ENCODE data around the gene PRRC2B. TPM values are rescaled to one million over a fixed set of nuclear protein-coding genes. Genes with fewer than 3 reads are reported as not detected.

Gene PRRC2B
- total RNA-seq, 2 experiments from 2014 or later, result 281 to 303 TPM

- Mint-ChIP-seq H3K4me1 (peaks cover 8% of the 10 kb centered on the region), H3K4me3 (no peak overlapping the region), H3K9me3 (no peaks in the 10 kb centered on the region), H3K36me3 (ENCODE audit: low read depth) (peaks cover 57% of the 10 kb centered on the region), H3K27me3 (no peaks in the 10 kb centered on the region), H3K27ac (no peak overlapping the region)
- POLR2A ChIA-PET, result no interaction called here
- CTCF ChIA-PET, result interaction anchor here (1.5 kb wide), 1 partner anchor 120 kb away, joined by 3 read pairs; no protein-coding TSS in a partner anchor
- DNase-seq, result no peak
Observed at GRCh38 chr9:131523451-131524435, 129.9 kb downstream of the PRRC2B start.

DNA sequence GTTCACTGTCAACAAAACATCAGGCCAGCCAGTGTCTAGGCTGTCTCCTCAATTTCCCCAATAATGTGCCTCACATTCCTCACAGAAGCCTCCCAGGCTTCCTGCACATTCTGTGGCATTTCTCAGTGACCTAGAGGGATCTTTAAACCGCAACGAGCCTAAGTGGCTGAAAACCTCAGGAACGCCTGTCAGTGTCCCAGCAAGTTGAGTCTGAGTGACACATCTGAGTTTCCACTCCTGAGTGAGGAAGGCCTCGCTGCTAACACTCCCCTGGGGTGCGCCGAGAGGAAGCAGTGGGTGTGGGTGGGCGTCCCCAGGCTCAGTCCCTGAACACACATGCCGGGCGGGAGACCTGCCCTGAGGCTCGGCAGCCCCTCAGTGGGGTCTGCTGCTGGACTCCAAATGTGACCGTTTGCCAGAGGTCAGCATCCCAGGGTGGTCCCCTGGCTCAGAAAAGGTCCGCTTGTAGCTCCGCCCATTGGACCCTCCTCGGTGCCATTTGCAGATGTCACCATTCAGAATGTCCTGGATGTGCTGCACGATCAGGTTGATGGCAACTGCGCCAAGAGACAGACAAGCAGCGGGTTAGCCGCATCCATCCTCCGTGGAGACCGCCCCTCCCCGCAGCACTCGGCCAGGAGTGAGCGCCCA lies 130.9 kb downstream of the PRRC2B start:
- Mint-ChIP-seq H3K27me3 (no peaks in the 10 kb centered on the region), H3K4me1 (peaks cover 13% of the 10 kb centered on the region), H3K4me3 (no peak overlapping the region), H3K36me3 (ENCODE audit: low read depth) (peaks cover 51% of the 10 kb centered on the region), H3K27ac (no peak overlapping the region), H3K9me3 (no peaks in the 10 kb centered on the region)
- ChIA-PET POLR2A (no interaction called here), CTCF (interaction anchor here (0.6 to 1.6 kb wide), 2 partner anchors 11 to 1876 kb away, joined by 3 to 4 read pairs; no protein-coding TSS in a partner anchor)
- DNase-seq, result no peak

- Mint-ChIP-seq H3K9me3 (no peaks in the 10 kb centered on the region), H3K4me3 (no peak overlapping the region), H3K27me3 (no peaks in the 10 kb centered on the region), H3K4me1 (peaks cover 16% of the 10 kb centered on the region), H3K36me3 (ENCODE audit: low read depth) (peaks cover 47% of the 10 kb centered on the region), H3K27ac (peak overlapping the region; percentile 69)
- no peak for DNase-seq
- ChIA-PET POLR2A (interaction anchor here (0.7 kb wide), 1 partner anchor 177 kb away, joined by 3 read pairs; no protein-coding TSS in a partner anchor), CTCF (interaction anchor here (0.6 to 1.6 kb wide), 3 partner anchors 10 to 1875 kb away, joined by 3 to 4 read pairs (median 3); no protein-coding TSS in a partner anchor)
Observed at GRCh38 chr9:131525643-131526565, 132.0 kb downstream of the PRRC2B start.

GRCh38 chr9:131528186-131528585 lies 134.3 kb downstream of the PRRC2B start:
- Mint-ChIP-seq H3K4me3 (peak overlapping the region; percentile 51), H3K27me3 (no peaks in the 10 kb centered on the region), H3K27ac (no peak overlapping the region), H3K9me3 (no peaks in the 10 kb centered on the region), H3K4me1 (peaks cover 20% of the 10 kb centered on the region), H3K36me3 (ENCODE audit: low read depth) (peaks cover 38% of the 10 kb centered on the region)
- no peak for DNase-seq
- ChIA-PET CTCF (no interaction called here), POLR2A (no interaction called here)

DNA sequence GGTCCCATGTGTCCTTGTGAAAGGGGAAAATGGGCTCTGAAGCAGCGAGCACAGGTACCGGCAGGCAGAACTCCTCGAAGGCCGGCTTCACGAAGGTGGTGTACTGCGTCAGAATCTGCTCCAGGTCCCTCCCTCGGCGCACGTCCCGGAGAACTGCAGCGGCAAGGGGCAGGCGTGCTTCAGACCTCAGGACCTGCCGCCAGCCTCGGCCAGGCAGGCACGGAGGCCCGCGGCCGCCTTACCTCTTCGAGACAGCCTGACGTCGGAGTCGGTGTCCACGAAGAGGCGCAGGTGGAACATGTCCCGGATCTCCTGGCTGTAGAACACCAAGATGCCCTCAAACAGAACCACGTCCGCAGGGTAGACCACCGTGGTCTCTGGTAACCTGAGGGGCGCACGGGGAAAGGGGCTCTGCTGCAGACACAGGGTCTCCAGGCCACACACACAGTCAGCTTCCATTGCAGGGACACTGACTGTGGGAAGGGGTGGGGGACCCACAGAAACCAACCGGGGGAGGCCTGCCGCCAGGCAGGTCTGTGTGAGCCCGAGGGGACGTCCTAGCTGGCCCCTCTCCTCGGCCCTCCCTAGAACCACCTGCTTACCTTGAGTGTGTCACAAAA lies 135.1 kb downstream of the PRRC2B start:
- POLR2A ChIA-PET, result no interaction called here
- CTCF ChIA-PET, result no interaction called here
- H3K9me3 Mint-ChIP-seq, result no peaks in the 10 kb centered on the region
- H3K27ac Mint-ChIP-seq, result no peak overlapping the region
- no peak for DNase-seq
- peaks cover 20% of the 10 kb centered on the region for H3K4me1 Mint-ChIP-seq
- peak overlapping the region; percentile 79 for H3K4me3 Mint-ChIP-seq
- no peaks in the 10 kb centered on the region for H3K27me3 Mint-ChIP-seq
- peaks cover 38% of the 10 kb centered on the region for H3K36me3 Mint-ChIP-seq (ENCODE audit: low read depth)

DNA sequence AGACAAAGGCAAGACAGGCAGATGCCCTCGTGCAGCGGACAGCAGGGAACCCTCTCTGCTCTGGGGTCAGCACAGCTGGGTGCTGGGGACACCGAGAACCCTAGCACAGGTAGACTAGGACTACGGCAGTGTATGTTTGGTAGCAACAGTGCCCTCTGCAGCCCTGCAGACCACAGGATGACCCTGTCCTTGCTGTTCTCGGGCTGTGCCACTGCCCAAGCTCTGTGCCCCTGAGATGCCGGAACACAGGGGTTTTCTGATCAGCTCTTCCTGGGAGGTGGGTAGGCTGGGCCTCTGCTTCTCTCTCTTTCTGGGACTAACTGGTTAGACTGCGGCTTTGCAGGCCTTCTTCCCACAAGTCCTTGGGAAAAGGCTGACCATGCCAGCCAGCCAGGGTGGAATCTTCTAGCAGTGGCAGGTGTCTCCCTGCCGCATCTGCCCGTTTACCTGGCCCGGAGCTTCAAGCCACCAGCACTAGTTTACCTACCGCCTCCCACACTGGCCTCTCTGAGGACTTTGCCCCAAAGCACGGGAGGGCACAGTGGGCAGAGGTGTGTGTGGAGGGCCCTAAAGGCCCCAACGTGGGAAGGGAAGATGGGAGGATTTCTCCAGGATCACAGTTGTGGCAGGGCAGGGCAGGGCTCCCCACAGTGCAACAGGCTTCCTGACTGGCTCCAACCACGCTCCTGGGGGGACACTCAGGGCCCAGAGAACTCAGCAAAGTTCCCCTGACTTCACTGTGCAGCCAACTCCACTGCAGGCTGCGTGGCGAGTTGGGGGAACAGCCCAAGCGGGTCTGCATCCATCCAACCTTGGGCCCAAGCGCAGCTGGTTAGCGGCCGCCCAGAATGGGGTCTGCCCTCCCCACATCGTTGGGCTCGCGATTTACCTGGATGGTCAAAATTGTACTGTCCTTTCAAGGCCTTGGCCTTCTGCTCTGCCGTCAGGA lies 136.0 kb downstream of the PRRC2B start:
- CTCF ChIA-PET, result no interaction called here
- DNase-seq, result no peak
- Mint-ChIP-seq H3K4me3 (peak overlapping the region; percentile 79), H3K4me1 (peaks cover 28% of the 10 kb centered on the region), H3K9me3 (no peaks in the 10 kb centered on the region), H3K36me3 (ENCODE audit: low read depth) (peaks cover 30% of the 10 kb centered on the region), H3K27me3 (no peaks in the 10 kb centered on the region), H3K27ac (peak overlapping the region; percentile 76)
- POLR2A ChIA-PET, result no interaction called here

- peak; percentile 14 for DNase-seq
- peaks cover 35% of the 10 kb centered on the region for H3K4me1 Mint-ChIP-seq
- POLR2A ChIA-PET, result no interaction called here
Observed at GRCh38 chr9:131530546-131530919, 136.6 kb downstream of the PRRC2B start.

GRCh38 chr9:131530920-131531832 lies 137.3 kb downstream of the PRRC2B start, which contains the start of gene UCK1:
TSS of gene UCK1 (minus strand) at chr9:131531263. CDS start at chr9:131531174, 89 bp downstream.
- Mint-ChIP-seq H3K9me3 (no peaks in the 10 kb centered on the region), H3K27me3 (no peaks in the 10 kb centered on the region), H3K4me1 (peaks cover 37% of the 10 kb centered on the region), H3K4me3 (peak within 1 kb of the TSS; percentile 79), H3K27ac (peak within 1 kb of the TSS; percentile 76), H3K36me3 (ENCODE audit: low read depth) (peaks cover 23% of the 10 kb centered on the region)
- CTCF ChIA-PET, result no interaction called here
- POLR2A ChIA-PET, result interaction anchor here (0.5 kb wide), 1 partner anchor 187 kb away, joined by 3 read pairs; no protein-coding TSS in a partner anchor
- DNase-seq, result peak; percentile 81

More at GRCh38 chr9:131530546-131530919, 136.6 kb downstream of the PRRC2B start:
- Mint-ChIP-seq H3K27me3 (no peaks in the 10 kb centered on the region), H3K27ac (peak overlapping the region; percentile 76), H3K36me3 (ENCODE audit: low read depth) (peaks cover 30% of the 10 kb centered on the region), H3K9me3 (no peaks in the 10 kb centered on the region), H3K4me3 (peak overlapping the region; percentile 79)
- CTCF ChIA-PET, result no interaction called here

DNA sequence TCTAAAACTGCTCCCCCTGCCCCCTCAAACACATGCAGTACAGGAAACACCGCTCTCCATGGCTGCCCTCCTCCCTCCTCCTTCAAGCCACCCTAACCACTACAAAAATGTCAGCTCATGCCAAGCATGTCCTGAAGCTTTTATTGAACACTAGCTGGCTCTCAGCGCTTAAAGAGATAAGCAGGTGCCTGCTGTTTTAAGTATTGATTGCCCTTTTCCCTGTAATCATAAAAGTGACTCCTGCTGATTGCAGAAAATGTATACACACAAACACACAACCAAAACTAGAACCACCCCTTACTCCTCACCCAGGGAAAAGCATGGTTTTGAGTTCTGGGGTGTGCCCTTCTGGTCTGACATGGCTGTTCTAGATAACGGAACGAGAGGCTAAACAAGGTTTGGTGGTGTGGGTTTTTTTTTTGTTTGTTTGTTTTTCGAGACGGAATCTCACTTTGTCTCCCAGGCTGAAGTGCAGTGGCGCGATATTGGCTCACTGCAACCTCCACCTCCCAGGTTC lies 140.9 kb downstream of the PRRC2B start:
- Mint-ChIP-seq H3K4me3 (peak overlapping the region; percentile 10), H3K27ac (peak overlapping the region; percentile 80), H3K27me3 (no peaks in the 10 kb centered on the region), H3K9me3 (peaks cover 2% of the 10 kb centered on the region), H3K36me3 (ENCODE audit: low read depth) (peaks cover 6% of the 10 kb centered on the region), H3K4me1 (peaks cover 41% of the 10 kb centered on the region)
- POLR2A ChIA-PET, result no interaction called here
- peak; percentile 55 for DNase-seq
- CTCF ChIA-PET, result no interaction called here

- ChIA-PET POLR2A (no interaction called here), CTCF (no interaction called here)
- Mint-ChIP-seq H3K36me3 (ENCODE audit: low read depth) (peaks cover 6% of the 10 kb centered on the region), H3K4me3 (no peak overlapping the region), H3K4me1 (peaks cover 43% of the 10 kb centered on the region), H3K27me3 (no peaks in the 10 kb centered on the region), H3K27ac (no peak overlapping the region), H3K9me3 (peaks cover 6% of the 10 kb centered on the region)
- DNase-seq, result no peak
Observed at GRCh38 chr9:131537946-131538345, 144.1 kb downstream of the PRRC2B start.
